ENCODE measurements around the gene ZFP69B. TPM values are rescaled to one million over a fixed set of nuclear protein-coding genes. Genes with fewer than 3 reads are reported as not detected.

Gene ZFP69B
- total and polyA plus RNA-seq, 2 donors (not counting 3 experiments of a cell fraction or from before 2014, with no cell fraction given) = 0.81 to 3.4 TPM

DNA sequence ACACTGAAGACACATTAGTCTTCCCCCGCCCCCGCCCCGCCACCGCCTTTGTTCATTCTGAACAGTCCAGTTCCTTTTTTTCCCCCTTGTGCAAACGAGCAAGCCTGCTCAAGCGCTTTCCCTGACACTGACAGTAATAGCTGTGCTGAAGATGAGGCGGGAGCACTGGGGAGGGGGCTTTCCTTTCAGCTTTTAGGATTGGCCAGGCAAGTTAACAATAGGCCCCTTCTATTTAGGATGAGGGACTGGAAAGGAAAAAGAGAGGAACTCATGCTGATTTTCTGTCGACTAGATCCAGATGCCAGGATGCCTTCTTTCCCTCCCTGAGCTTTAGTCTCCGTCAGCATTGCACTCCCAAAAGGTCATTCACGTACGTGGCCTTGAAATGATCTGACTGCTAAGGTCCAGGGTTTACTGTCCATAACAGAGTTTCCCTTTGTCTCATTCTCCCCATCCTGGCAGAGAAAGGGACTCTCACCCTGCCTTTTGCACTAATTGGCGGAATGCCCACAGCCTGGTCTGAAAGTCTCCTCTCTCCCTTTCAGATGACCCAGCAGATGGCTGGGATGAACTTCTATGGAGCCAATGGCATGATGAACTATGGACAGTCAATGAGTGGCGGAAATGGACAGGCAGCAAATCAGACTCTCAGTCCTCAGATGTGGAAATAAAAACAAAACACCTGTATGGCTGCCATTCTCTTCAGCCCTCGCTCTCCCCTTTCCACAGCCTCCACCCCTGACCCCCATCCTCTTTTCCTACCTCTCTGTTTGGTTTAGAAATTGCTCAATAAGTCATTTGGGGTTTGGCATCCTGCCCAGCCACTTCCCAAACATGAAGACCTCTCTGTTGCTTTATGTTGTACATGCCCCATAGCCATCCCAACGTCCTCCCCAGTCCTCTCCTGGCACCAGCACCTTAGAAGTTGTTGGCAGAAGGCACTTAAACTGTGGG lies 28.6 kb upstream of the ZFP69B start:
- no peak overlapping the region for H3K27ac ChIP-seq (ENCODE audit: insufficient read depth, low read depth, low read length)
- H3K4me3 ChIP-seq (replicated peaks in 1 of 3; ENCODE audit: insufficient read depth in 1 of 3, low read depth in 1 of 3, low read length in 3 of 3) = no peak overlapping the region
- H3K4me2 ChIP-seq (ENCODE audit: insufficient read depth, low read length) = no peak overlapping the region
- intact Hi-C loops (cut with micrococcal nuclease) (no loop called here), dilution Hi-C loops (cut with MboI; ENCODE audit: extremely low pct_ligation_motif_present, low sequenced_read_pairs) (no loop called here)
- DNase-seq (ENCODE audit: low read depth, low spot score) (no peak), FAIRE-seq (no peak)
- no TSS peak for BruUV-seq (replicated peaks)
- H3K27me3 ChIP-seq (ENCODE audit: control insufficient read depth in 2 of 2, insufficient read depth in 2 of 2, low read length in 2 of 2) = no peaks in the 10 kb centered on the region
- CTCF ChIA-PET = interaction anchor here (1.6 to 4.8 kb wide), 2 partner anchors 17 kb away, joined by 4 to 34 read pairs; no protein-coding TSS in a partner anchor
- no peaks in the 10 kb centered on the region for H3K4me1 ChIP-seq (ENCODE audit: control insufficient read depth, extremely low read depth, insufficient read depth, low read length)
- no peak overlapping the region for H2AFZ ChIP-seq (ENCODE audit: low read depth, low read length)
- no peaks in the 10 kb centered on the region for H3K79me2 ChIP-seq (ENCODE audit: control insufficient read depth, insufficient read depth, low read length)
- POLR2A ChIA-PET = interaction anchor here (0.6 kb wide), 1 partner anchor 307 kb away, joined by 3 read pairs; no protein-coding TSS in a partner anchor
- no peak overlapping the region for H3K9ac ChIP-seq (replicated peaks; ENCODE audit: extremely low read depth, insufficient read depth, low read length)
- no peaks in the 10 kb centered on the region for H4K20me1 ChIP-seq (replicated peaks; ENCODE audit: control insufficient read depth, extremely low read depth, insufficient read depth, low read length)
- H3K36me3 ChIP-seq (ENCODE audit: control insufficient read depth in 2 of 2, extremely low read depth in 1 of 2, insufficient read depth in 2 of 2, low read length in 2 of 2) = peaks cover 0 to 2% of the 10 kb centered on the region in 2 experiments
- no peaks in the 10 kb centered on the region for H3K9me3 ChIP-seq (replicated peaks; ENCODE audit: control insufficient read depth, insufficient read depth, low read length)
- H3K9me1 ChIP-seq (replicated peaks; ENCODE audit: control insufficient read depth, extremely low read depth, insufficient read depth, low read length) = no peaks in the 10 kb centered on the region
- TF ChIP-seq POLR2AphosphoS5 (IDR thresholded peaks at IDR 0.05; ENCODE audit: insufficient read depth, low read depth, low read length) (no peak), GATA2 (IDR thresholded peaks at IDR 0.05; ENCODE audit: insufficient read depth, insufficient read length, low read depth, low read length) (no peak), MYC (IDR thresholded peaks at IDR 0.05; ENCODE audit: low read depth, low read length) (no peak), POLR2A (IDR thresholded peaks at IDR 0.05; ENCODE audit: low read depth, low read length) (no peak), EZH2 (IDR thresholded peaks at IDR 0.05; ENCODE audit: borderline replicate concordance, low read depth, low read length, severe bottlenecking) (no peak), FOS (IDR thresholded peaks at IDR 0.05; ENCODE audit: borderline replicate concordance, insufficient read depth, low read length) (no peak), MAX (IDR thresholded peaks at IDR 0.05; ENCODE audit: insufficient read depth, insufficient read length) (no peak), JUN (IDR thresholded peaks at IDR 0.05; ENCODE audit: borderline replicate concordance, insufficient read depth, insufficient read length, low read depth) (no peak)
- TF ChIP-seq, protein P1, sequence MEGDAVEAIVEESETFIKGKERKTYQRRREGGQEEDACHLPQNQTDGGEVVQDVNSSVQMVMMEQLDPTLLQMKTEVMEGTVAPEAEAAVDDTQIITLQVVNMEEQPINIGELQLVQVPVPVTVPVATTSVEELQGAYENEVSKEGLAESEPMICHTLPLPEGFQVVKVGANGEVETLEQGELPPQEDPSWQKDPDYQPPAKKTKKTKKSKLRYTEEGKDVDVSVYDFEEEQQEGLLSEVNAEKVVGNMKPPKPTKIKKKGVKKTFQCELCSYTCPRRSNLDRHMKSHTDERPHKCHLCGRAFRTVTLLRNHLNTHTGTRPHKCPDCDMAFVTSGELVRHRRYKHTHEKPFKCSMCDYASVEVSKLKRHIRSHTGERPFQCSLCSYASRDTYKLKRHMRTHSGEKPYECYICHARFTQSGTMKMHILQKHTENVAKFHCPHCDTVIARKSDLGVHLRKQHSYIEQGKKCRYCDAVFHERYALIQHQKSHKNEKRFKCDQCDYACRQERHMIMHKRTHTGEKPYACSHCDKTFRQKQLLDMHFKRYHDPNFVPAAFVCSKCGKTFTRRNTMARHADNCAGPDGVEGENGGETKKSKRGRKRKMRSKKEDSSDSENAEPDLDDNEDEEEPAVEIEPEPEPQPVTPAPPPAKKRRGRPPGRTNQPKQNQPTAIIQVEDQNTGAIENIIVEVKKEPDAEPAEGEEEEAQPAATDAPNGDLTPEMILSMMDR (IDR thresholded peaks at IDR 0.05; ENCODE audit: extremely low read depth in 1 of 2, insufficient read depth in 1 of 2, low read depth in 1 of 2, low read length in 2 of 2) = no peak

Measured in endothelial cell of umbilical vein (primary cell).